Stimulated activated naive CD4-positive, alpha-beta T cell treated with Interleukin-2 at 50 U/mL for 16 hours (primary cell): ENCODE data around the gene DBP.
"Not testable (repeated sequence)": the region's sequence is repeated elsewhere in the genome, so short reads cannot be mapped to it uniquely, and the experiment has no call there.

ENCODE experiments used
- DNase-seq: peaks from one replicate; lab custom pipeline; 2025; lab: John Stamatoyannopoulos, UW

DBP gene, protein sequence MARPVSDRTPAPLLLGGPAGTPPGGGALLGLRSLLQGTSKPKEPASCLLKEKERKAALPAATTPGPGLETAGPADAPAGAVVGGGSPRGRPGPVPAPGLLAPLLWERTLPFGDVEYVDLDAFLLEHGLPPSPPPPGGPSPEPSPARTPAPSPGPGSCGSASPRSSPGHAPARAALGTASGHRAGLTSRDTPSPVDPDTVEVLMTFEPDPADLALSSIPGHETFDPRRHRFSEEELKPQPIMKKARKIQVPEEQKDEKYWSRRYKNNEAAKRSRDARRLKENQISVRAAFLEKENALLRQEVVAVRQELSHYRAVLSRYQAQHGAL

GRCh38 chr19:48636859-48637448 lies at the start of gene DBP:
DBP (minus strand) TSS chr19:48637379; CDS start chr19:48636994, 385 bp downstream.
- DNase-seq = no peak

- not testable (repeated sequence) for DNase-seq
These were observed 49.5 kb upstream of the DBP start for GRCh38 chr19:48686637-48687036.

- no peak for DNase-seq
These were observed 48.9 kb upstream of the DBP start for GRCh38 chr19:48686088-48686487.

GRCh38 chr19:48685583-48685982 lies 48.4 kb upstream of the DBP start:
- DNase-seq = no peak

GRCh38 chr19:48683349-48683748 lies 46.2 kb upstream of the DBP start:
- no peak for DNase-seq

DNA sequence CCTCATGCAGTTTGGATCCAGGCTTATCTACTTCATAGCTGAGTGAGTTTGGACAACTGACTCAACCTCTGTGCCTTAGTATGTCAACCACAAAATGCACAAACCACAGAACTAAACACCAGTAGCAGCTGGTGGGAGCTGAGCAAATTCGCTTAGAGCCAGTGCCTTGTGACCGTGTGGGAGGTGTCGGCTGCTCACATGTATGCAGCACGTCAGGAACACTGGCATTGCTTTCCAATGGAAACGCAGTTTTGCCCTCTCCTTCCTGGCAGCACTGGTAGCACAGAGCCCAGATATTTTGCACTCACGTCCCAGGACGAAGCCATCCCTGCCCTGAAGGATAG lies 43.9 kb upstream of the DBP start:
- no peak for DNase-seq

GRCh38 chr19:48680436-48681126 lies 43.4 kb upstream of the DBP start:
- no peak for DNase-seq

DNA sequence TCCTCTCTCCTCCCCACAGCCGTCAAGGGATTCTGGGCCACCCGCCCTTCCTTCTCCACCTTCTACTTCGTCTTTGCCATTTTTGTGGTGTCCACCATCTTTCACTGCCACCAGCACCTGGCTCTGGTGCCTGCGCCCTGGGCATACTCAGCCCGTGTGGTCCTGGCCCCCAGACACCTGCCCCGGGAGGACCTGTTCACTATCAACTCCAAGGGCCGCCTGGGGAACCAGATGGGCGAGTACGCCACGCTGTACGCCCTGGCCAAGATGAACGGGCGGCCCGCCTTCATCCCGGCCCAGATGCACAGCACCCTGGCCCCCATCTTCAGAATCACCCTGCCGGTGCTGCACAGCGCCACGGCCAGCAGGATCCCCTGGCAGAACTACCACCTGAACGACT lies 42.8 kb upstream of the DBP start:
- not testable (repeated sequence) for DNase-seq

GRCh38 chr19:48678201-48678600 lies 41.0 kb upstream of the DBP start:
- DNase-seq = no peak

DNA sequence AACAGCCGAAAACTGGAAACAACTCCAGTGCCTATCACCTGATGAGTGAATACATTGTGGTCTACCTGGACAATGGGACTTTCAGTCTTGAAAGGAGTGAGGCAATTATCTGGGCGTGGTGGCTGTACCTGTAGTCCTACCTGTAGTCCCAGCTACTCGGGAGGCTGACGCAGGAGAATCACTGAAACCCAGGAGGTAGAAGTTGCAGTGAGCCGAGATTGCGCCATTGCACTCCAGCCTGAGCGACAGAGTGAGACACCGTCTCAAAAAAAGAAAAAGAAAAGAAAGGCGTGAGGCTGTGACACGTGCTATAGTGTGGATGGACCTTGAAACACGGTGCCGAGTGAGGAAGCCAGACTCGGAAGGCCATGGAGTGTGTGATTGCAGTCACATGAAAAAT lies 39.7 kb upstream of the DBP start:
- DNase-seq = no peak

GRCh38 chr19:48676487-48676886 lies 39.3 kb upstream of the DBP start:
- no peak for DNase-seq

DNA sequence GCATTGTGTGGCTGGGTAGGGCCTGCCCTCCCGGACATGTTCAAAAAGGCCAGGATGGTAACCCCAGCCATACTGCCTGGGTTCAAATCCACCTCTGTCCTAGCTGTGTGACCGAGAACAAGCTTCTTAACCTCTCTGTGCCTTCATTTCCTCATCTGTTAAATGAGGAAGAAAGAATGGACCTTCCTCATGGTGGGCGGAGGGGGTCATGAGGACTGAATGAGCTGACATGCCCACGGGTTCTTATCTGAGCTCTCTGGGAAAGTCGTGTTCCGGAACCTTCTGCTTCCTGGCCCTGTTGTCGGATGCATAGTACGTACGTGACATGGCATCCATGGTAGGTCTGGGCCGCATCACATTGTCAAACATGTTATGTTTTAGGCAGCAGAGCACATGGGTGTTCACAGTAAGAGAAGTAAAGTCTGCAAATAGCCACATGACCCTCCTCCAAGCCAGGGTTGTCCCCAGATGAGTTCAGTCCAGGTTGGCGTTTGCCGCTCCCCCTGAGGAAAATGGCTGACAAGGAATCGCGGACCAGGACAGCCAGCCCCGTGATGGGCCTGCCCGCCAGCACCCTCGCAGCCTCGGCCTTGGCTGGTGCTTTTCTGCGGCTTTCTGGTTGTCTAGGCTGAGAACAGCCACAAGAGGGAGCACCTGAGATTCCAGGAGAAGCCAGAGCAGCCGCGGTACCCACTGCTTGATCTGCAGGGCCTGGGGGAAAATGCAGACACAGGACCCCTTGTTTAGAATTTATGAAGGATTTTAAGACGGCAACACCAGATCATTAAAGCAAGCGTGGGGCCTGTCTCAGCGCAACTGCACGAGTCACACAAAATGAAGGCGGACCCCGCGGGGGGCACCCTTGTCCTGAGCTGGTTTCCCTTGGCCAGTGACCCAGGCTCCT lies 38.0 kb upstream of the DBP start:
- peak; percentile 67 for DNase-seq

DNA sequence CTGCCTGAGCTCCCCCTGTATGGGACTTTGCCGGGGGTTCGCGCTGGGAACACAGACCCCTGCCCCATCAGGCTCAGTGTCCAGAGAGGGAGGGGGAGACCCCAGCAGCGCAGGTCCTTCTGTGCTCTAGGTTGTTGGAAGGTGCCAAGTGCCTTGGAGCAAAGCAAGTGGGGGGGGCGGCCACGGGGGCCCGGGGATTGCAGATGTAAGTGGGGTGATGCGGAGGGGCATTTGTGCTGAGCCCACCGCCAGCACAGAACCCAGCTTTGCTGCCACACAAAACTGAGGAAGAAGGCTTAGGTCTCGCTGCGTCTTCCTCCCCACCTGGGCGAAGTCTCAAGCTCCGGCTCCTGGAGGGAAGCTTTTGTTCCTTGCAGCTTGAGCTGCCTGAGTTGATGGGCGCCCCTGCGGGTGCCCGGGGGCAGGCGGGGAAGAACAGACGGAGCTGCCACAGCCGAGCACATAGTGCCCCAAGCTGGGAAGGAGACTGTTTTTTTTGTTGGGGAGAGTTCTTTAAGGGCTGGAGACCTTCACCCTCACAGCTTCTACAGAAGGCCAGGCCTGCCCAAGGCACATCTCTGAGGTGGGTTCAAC lies 37.1 kb upstream of the DBP start:
- DNase-seq = no peak

- DNase-seq = no peak
These were observed 36.4 kb upstream of the DBP start for GRCh38 chr19:48673436-48674100.

- no peak for DNase-seq
These were observed 35.8 kb upstream of the DBP start, which contains the start of gene NTN5 for GRCh38 chr19:48672994-48673393. NTN5 (minus strand) TSS chr19:48673017; CDS start chr19:48670986, 2,031 bp downstream.

DNA sequence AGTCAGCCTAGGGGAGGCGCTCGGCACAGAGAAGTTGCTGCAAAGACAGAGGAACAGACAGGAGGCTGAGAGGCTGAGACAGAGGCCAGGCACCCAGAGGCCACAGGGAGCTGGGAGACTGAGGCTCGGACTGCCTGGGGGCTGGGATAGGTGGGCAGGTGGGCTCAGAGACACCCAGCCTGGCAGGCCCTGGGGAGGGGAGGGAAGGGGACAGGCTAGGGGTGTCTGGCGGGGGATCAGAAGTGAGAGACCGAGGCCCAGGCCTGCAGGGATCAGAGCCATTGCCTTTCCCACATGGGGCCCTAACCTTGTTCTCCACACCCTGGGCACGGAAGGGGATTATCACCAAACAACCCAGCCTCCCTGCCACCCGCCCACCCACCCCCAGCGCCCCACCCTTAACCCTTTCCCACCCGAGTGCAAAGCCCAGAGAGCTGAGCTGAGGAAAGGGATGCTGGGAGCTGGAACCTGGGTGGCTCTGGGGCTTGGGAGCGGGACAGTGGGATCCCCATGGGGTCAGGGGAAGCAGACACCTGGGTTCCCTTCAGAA lies 34.3 kb upstream of the DBP start:
- DNase-seq = no peak

DNA sequence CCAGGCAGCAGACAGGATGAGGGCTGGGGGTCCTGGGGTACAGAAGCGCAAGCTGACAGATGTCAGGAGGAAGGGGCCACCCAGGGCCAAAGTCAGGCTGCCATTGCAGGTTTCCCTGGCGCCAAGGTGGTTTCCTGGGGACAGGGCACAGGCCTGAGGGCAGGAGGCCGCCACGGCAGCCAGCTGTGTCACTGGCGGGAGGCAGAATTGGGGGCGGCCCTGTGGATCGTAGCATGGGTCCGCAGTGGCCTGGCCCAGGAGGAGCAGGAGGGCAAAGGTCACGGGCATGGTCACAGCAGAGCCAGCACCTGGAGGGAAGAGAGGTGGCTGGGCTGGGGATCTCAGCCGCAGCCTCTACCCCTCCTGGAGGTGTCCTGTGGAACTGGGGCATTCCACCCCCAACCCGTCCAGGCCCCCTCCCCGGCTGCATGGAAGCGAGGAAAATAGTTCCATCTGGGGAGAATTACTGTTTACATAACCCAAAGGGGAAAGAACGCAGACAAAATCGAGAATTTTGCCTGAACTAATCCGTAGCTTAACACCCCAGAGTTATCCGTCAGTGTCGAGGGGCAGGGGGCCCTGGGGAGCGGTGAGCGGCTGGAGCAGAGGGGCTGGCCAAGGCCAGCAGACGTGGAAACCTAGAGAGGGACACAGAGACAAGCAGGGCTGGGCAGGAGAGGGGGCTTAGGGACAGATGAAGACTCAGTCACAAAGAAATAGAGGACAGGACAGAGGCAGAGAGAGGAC lies 33.7 kb upstream of the DBP start:
- DNase-seq = no peak

GRCh38 chr19:48669903-48670668 lies 32.9 kb upstream of the DBP start:
- no peak for DNase-seq

- no peak for DNase-seq
These were observed 31.6 kb upstream of the DBP start for GRCh38 chr19:48668761-48669160.
